Lower lobe of right lung (tissue), 2 donors: ENCODE measurements around the gene DNM3. TPM values are rescaled to one million over a fixed set of nuclear protein-coding genes. Genes with fewer than 3 reads are reported as not detected.

Experiments used
- ATAC-seq, 2 donors: fragments of 200-7000 bp; cut with Tn5 transposase; one replicate each; pipeline ENCODE4 v1.9.1; 2020 to 2022; ENCODE audit warnings: mild to moderate bottlenecking in 2 of 2, moderate library complexity in 2 of 2
- DNase-seq: peaks from one replicate; pipeline ENCODE4 v3.0.0-alpha.2; 2020
- H3K27ac ChIP-seq: fragments of 200-600 bp; one replicate; pipeline ENCODE4 v1.8.0; 2022
- H3K27me3 ChIP-seq: fragments of 200-600 bp; one replicate; pipeline ENCODE4 v1.8.0; 2022; ENCODE audit warnings: low read depth
- H3K36me3 ChIP-seq: fragments of 200-600 bp; one replicate; pipeline ENCODE4 v1.8.0; 2022; ENCODE audit warnings: mild to moderate bottlenecking
- H3K4me1 ChIP-seq: fragments of 200-600 bp; one replicate; pipeline ENCODE4 v1.8.0; 2022
- H3K4me3 ChIP-seq: fragments of 200-600 bp; one replicate; pipeline ENCODE4 v1.8.0; 2022; ENCODE audit warnings: mild to moderate bottlenecking
- H3K9me3 ChIP-seq: fragments of 200-600 bp; one replicate; pipeline ENCODE4 v1.8.0; 2022
- CTCF ChIP-seq: fragments of 200-600 bp; IDR thresholded peaks from one replicate; pipeline ENCODE4 v1.8.0; 2022; ENCODE audit warnings: antibody characterized with exemption, mild to moderate bottlenecking
- intact Hi-C: fragments of 100-400 bp; cut with DNase I; formaldehyde crosslinking; loops from one replicate; pipeline ENCODE4 v1.11.0; 2022
- total RNA-seq: library from RNA; stranded (reverse); fragmentation: NEBNext Ultra II Directional; extraction: Animal tissue kit (Norgen Biotek cat#: 25700); gene quantifications from one replicate; pipeline ENCODE4 v1.2.1, GENCODE V29; 2021
- donor health status: DM: no; HTN: yes; CAD: no; lungs with severe emphysema.

Gene DNM3
- total RNA-seq, 1 donor from 2014 or later = 12.4 TPM

- Histone ChIP-seq H3K27ac (no peak overlapping the region), H3K36me3 (no peaks in the 10 kb centered on the region), H3K4me3 (no peak overlapping the region), H3K4me1 (peaks cover 9% of the 10 kb centered on the region), H3K9me3 (no peaks in the 10 kb centered on the region), H3K27me3 (no peaks in the 10 kb centered on the region)
- no peak for DNase-seq
- no peak for TF ChIP-seq CTCF
- ATAC-seq = peak; percentile 62 to 67
- intact Hi-C loops = no loop called here
Observed at GRCh38 chr1:171868217-171868803, 27.0 kb downstream of the DNM3 start.

- DNase-seq (no peak), ATAC-seq (peak in 1 of 2 donors; percentile 23)
- intact Hi-C loops = no loop called here
- no peaks in the 10 kb centered on the region for H3K9me3 ChIP-seq
- no peak for TF ChIP-seq CTCF
- H3K27ac ChIP-seq = no peak overlapping the region
- peaks cover 9% of the 10 kb centered on the region for H3K4me1 ChIP-seq
- no peaks in the 10 kb centered on the region for H3K27me3 ChIP-seq
- no peak overlapping the region for H3K4me3 ChIP-seq
- H3K36me3 ChIP-seq = no peaks in the 10 kb centered on the region
Observed at GRCh38 chr1:171869097-171869496, 27.8 kb downstream of the DNM3 start.

GRCh38 chr1:171871848-171872247, 30.6 kb downstream of the DNM3 start:
- ATAC-seq (no peak), DNase-seq (no peak)
- Histone ChIP-seq H3K27ac (no peak overlapping the region), H3K36me3 (no peaks in the 10 kb centered on the region), H3K9me3 (no peaks in the 10 kb centered on the region), H3K27me3 (no peaks in the 10 kb centered on the region), H3K4me1 (peaks cover 9% of the 10 kb centered on the region), H3K4me3 (no peak overlapping the region)
- intact Hi-C loops = no loop called here
- TF ChIP-seq CTCF = no peak

- Histone ChIP-seq H3K4me3 (no peak overlapping the region), H3K9me3 (no peaks in the 10 kb centered on the region), H3K27me3 (no peaks in the 10 kb centered on the region), H3K4me1 (peaks cover 9% of the 10 kb centered on the region), H3K27ac (no peak overlapping the region), H3K36me3 (no peaks in the 10 kb centered on the region)
- no peak for DNase-seq
- no peak for TF ChIP-seq CTCF
- intact Hi-C loops = no loop called here
- ATAC-seq = no peak
Observed at GRCh38 chr1:171872430-171872829, 31.1 kb downstream of the DNM3 start.

GRCh38 chr1:171873664-171874063, 32.4 kb downstream of the DNM3 start:
- DNase-seq (no peak), ATAC-seq (no peak)
- H3K4me1 ChIP-seq = peaks cover 8% of the 10 kb centered on the region
- no peak for TF ChIP-seq CTCF
- no peak overlapping the region for H3K27ac ChIP-seq
- no peaks in the 10 kb centered on the region for H3K36me3 ChIP-seq
- H3K4me3 ChIP-seq = no peak overlapping the region
- H3K9me3 ChIP-seq = no peaks in the 10 kb centered on the region
- H3K27me3 ChIP-seq = no peaks in the 10 kb centered on the region
- intact Hi-C loops = no loop called here
